Nucleus accumbens (tissue), 56 donors: ENCODE data around the gene KATNAL1.
"Not testable (repeated sequence)": the region's sequence is repeated elsewhere in the genome, so short reads cannot be mapped to it uniquely, and the experiment has no call there.

Experiments
- DNase-seq, 56 donors: peaks; one replicate each; lab custom pipeline; 2025; lab: John Stamatoyannopoulos, UW

Gene KATNAL1

DNA sequence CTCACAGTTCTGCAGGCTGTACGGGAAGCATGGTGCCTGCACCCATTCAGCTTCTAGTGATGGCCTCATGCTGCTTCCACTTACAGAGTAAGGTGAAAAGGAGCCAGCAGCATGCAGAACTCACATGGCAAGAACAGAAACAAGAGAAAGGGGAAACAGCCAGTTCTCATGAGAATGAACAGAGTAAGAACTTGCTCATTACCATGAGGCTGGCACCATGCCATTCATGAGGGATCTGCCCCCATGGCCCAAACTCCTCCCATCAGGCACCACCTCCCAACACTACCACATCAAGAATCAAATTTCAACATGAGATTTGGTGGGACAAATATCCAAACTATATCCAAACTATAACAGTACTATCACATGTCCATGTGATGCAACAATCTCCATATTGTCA is 72.1 kb downstream of the KATNAL1 start:
- DNase-seq, result no peak

DNA sequence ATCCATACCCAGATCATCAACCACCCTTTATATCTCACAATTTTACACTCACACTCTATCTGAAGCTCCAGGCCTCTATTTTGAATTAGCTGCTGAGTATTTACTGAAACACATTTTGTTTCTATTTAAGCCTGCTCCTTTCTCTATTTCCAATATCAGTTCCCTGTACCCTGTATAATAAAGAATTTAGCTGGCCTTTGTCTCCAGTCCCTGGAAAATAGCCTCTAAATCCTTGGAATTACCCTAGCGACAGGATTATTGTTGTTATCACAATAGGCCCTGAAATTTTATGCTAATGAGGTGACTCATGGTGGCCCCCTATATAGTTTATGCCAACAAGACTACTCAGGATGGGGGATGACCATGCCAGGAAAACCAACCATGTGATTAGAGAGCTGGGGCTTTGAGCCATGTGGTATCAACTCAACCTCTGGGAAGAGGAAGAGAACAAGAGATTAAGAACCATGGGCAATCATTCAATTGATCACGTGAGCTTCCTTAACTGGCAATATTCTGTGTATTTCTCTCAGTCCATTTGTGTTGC is 72.7 kb downstream of the KATNAL1 start:
- peak in 1 of 56 donors; percentile 25 for DNase-seq

DNA sequence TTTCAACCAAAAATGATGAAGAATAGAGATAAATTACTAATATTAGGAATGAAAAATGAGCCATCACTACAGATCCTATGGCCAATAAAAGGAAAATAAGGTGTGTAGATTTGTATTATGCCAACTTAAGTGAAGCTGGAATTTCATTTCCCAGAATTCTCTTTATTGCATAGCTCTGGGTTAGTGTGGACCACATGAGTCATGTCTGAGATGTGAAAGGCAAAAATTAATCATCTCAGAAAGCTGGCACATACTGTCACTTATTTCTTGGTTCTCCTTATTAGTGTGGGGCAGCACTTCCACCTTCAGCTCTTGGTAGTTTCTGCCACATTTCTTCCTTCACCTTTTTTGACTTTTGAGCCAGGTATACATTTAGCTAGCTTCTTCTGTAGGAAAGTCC is 82.6 kb downstream of the KATNAL1 start:
- DNase-seq, result no peak

DNA sequence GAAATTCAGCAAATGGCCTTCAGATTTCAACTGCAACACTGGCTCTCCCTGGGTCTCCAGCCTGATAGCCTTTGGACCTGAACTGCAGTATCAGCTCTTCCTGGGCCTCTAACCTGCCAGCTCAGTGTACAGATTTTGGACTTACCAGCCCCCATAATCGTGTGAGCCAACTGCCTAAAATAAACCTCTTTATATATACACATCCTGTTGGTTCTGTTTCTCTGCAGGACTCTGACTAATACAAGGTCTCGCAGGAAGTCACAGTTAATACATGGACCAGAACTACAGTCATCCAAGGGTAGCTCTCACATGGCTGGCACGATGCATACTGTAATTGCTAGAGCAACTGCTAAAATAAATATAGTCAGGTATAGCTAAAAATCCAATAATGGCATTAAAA is 85.1 kb downstream of the KATNAL1 start:
- no peak for DNase-seq

DNA sequence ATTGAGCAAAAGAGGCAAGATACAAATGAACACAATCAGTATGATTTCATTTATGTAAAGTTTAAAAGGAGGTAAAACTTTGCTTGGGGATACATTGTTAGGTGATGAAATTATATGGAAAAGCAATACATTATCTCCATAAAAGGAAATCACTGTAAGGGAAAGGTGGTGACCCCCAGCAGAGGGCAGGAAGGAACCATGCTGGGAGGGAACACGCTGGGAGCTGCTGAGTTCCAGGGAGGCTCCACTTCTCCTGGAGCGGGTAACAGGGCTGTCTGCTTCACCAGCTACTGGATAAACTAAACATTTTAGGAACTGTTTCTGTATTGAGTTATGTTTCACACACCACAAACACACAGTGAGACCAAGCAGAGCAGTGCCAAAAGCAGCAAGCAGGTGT is 91.2 kb downstream of the KATNAL1 start:
- DNase-seq, result no peak

DNA sequence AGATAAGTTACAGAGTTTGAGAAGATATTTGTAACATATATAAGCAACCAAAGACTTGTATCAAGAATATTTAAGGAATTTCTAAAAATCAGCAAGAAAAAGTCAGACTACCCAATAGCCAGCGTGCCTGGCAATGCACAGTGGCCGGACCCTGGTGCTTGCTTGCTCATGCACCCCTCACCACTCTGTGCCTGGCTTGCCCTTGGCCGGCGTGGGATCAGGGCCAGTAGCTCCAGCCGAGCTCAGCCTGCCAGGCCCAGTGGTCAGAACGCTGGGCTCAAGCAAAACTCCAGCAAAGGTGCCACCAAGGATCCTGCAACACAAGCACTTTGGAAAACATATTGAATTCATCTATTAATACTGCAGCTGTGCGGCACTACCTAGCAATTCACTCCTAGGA is 95.1 kb downstream of the KATNAL1 start:
- DNase-seq, result peak in 3 of 56 donors; percentile 4 to 5 (median 4)

DNA sequence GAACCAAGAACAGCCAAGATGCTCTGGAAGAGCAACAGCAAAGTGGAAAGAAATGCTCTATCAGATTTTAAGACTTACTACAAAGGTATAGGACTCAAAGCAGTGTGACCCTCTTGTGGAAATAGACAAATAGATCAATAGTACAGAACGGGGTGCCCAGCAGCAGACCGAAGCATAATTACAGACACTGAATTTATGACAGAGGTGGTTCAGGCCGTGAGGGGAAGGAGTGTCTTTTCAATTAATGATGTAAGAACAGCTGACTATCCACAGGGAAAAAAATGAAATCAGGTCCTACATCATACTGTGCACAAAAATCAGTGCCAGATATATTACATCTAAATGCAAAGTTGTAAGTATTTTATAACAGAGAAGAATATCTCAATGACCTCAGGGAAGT is 95.6 kb downstream of the KATNAL1 start:
- no peak for DNase-seq

DNA sequence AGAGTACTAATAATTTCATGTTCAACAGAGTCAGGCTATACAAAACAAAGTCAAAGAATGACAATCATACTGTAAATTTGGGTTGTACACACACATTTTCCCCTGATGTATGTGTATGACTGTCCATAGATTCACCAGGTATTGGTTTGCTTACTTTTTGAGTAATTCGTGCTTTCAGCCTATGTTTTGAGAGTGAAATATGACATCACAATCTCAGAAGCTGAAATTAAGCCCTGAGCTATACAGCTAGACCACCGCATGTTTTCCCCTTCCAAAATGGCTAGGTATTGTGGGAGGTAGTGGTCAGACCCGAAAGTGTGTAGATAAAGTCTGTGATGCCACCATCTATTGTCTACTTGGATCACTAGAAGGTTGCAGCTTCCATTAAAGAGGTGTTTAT is 102.8 kb downstream of the KATNAL1 start:
- no peak for DNase-seq

DNA sequence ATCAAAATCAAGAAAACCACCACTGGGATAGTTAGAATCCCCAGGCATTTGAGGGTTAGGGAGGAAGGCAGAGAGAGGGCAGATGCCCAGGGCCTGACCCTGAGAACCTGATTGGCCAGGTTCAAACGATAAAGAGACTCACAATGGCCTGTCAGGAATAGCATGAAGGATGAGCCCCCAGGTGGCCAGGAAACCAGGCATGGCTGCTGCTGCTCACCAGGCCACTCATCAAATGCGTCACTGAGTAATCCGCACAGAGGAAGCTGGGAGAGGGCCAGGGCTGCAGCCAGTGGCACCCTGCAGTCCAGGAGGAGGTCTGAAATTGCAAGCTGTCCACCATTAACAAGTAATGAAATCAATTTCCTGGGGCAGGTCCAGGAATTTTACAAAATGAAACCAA is 111.3 kb downstream of the KATNAL1 start:
- DNase-seq, result no peak

DNA sequence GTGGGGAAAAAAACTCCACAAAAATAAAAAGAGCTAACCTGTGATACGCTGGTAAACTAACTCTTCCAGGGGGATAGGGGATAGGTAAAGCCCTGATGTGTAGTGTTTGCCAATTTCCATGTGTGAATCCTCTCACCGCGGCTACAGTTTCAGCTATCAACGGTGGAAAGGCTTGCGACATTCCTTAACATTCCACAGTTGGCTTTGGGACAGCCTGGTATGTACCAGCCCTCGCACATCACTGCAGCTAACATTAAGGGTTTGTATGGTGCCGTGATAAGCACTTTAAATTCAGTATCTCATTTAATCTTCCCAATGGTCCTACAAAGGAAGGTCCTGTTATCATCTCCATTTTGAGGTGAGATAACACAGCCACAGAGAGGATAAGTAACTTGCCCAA is 112.4 kb downstream of the KATNAL1 start:
- no peak for DNase-seq

DNA sequence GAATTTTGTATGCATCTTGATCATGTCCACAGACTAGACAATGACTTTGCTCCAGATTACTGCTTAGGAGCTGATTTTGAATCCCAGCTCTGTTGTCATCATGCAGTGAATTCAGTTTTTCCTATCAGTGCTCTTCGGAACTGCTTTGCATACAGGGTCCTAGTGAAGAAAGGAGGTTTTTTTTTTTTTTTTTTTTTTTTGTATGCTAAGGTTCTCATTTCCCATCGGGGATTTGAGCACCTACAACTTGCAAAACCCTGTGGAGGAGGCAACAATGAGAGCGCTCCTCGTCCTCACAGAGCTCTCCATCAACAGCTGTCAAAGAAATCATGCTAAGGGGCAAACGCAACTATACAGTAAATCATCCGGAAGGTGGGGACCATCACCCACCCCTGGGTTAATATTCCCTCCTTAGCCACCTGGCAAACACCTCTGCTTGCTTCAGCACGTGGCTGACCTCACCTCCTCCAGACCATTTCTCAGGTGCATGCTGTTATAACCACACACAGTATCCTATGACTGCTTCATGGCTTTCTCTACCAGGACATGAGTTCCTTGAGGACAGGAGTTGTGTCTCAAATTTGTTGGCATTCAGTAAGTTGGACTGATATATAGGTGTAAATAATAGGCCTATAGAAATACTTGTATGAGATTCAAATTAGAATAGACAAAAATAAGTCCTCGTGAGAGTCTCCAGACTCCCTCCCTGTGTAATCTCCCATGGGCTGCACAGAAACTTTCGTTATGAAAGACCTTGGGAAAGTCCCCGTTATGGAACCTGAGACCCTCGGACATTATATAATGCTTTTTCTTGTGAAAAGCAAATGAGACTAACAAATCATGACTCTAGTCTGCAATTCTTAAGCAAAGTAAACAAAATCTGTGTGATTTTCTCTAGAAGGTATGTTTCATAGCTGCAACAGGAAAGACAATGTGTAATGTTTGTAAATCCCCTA is 113.8 kb downstream of the KATNAL1 start:
- no peak for DNase-seq

DNA sequence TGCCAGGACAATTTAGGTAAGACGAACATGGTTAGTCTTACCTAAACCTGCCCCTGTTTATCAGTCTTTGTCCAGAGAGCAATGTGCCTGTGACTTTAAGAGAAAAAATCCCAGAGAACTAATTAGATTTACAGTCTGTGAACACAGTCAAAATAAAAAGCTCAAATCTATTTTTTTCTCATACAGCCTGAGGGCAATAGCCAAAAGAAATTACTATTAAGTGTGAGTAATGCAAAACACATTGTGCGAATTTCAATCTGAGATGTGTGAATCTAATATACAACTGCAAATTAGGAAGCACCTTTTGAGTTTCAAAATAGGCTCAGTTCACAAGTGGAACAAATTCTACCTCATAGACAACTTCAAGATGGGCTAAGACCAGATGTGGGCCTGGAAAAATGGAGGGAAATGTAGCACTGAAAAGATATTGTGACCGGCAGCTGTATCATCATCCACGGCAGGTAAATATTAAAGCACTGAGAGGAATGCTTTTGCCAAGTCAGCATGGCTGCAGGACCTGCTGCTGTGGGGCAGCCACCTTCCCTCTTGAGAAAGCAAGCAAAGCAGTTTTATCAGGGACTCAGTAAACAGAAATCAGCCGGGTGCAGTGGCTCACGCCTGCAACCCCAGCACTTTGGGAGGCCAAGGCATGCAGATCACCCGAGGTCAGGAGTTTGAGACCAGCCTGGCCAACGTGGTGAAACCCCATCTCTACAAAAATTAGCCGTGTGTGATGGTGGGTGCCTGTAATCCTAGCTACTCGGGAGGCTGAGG is 114.8 kb downstream of the KATNAL1 start:
- DNase-seq, result no peak

DNA sequence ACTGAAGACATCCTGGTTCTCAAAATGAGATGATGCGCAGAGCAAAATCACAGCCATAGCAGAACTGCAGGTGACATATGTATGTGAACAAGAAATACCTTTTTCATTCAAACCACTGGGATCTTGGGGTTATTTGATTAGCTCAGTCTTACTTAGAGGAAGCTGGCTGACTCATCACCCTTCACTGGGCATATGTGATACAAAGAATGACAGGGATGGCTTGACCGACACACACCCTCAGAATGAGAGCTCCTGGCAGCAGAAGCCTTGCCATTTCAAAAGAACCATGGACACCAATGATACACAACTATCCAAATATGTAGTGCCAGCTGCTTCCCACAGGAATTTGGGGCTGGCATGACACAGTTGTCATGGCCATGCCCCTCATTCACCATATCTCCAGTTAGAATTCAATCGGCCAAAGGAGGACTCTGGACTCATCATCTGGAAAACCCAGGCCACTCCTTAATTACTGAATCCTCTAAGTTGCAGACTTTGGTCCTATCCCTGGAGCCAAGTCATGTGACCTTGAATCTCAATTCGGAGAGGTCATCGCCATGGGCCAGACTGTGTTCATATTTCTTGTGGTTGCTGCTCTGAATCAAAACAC is 115.8 kb downstream of the KATNAL1 start:
- no peak for DNase-seq

DNA sequence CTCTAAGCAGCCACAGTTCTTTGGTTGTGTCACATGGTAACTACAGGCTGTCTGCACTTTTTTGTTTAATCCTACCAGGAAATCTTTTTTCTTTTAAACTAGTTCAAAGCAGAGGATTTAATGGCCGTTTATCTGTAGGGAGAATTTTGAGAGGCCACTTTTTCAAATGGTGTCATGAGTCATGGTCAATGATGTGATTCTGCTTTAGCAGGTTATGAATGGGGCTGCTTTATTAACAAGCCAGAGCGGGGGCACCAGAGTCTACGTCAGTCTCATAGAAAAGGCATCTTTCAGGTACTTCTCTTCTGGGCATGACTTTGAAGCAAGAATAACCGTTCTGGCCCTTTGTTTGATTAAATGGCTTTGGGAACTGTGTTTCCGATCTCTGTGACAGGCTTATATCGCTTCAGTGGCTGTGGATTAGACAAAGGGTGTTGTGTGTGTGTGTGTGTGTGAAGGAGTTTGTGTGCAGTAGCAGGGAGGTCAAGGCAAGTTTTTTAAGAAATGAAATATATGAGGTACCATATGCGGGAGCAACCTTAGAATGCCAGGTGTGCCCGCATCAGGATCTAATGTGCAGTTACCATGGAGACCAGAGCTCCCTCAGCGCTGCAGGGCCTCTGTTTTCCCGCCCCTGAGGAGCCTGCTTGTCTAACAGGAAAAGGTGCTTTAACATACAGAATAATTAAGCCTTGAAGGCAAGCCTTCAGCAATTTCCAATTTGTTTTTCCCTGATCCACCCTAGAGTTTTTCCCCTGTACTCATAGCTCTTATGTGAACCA is 120.5 kb downstream of the KATNAL1 start:
- peak in 18 of 56 donors; percentile 8 to 71 (median 24) for DNase-seq

DNA sequence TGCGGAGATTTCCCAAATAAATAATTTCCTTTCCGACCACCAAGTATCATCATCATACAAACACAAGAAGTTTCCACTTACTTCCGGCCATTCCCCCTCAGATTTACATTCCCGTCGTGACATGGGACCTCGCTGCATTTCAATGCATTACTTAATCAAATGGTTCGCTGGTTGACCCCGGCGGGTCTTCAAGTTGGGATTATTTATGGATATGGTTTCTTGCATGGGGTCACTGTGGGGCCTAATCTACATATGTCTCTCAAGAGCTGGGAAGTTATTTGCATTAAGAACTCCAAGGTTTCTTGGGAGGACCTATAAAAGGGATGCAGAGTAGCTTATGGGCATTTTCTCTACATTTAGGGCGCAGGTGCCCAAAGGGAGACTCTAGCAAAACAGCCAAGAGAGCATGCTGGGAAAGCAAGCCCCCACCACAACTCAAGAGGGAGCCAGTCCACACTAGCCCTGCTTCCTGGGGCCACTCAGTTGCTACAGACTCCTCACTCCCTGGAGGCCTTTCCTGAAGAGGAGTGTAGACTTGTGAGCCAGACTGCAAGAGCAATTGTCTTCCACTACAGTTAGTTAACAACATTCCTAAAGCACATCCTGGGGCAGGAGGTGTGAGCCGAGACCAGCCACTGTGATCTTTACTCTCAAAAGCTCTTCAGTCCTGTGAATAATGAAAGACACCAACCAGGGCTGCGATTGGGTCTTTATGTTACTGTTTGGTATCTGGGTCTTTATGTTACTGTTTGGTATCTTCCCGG is 125.3 kb downstream of the KATNAL1 start:
- DNase-seq, result no peak

DNA sequence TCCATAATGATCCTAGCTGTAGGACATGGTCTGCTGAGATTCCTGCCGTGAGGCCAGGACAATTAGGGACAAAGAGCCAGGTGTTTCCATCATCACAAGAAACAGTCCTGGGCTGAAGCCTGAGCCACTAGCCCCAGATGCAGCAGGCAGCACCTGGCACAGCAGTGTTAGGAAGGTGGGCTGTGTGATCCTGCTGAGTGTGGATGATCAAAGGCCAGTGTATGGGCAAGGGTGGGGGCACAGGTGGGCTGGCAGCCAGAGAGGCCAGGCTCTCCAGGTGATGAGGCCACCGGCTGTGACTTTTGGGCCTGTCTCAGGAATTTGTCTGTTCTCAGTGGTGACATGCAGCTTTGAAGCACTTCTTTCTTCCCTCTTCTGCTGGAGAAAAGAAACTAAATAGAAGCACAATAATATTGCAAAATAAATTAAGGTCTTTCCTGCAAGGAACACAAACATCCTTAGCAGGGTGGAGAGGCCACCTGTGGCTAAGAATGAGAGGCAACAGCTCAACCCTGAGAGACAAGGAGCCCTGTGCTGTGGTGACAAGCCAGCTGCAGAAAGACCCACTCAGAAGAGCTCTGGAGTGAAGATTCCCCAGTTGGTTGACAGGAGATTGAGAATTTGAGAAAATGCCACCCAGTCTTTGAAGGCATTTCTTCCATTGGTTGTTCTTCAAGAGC is 127.6 kb downstream of the KATNAL1 start:
- DNase-seq, result no peak

DNA sequence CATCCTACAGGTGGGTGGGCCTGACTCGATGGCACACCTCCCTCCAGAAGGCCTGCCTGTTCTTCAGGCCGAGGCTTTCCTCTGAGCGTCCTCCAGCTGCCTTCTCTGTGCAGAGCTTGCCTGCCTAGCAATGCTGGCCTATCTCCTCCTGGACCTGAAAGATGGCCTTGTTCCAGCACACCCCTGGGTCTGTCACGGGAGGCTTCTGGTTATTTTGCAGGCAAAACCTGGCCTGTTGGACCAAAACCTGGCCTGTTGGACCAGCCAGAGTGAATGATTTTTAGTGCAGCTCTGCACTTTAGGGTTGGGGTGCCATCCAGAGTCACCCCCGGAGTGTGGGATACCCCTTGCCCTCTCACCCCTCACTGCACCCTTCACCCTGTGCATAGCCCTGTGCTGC is 128.4 kb downstream of the KATNAL1 start:
- no peak for DNase-seq

DNA sequence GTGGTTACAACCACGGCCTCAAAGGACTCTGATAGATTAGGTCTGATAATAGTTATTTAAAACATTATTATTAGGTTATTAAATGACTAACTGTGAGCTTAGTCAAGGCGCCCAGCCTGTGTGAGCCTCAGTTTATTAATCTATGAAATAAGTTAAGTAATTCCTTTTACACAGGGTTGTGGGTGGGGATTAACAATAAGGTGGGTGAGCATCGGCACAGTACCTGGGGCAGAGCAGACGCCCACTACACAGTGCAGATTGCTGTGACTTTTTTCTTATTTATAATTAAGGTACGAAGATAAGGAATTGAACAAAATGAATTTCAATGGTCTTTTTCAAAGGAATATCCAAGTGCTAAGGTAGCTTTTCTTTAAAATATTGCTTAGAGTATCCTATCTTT is 132.2 kb downstream of the KATNAL1 start:
- peak in 6 of 56 donors; percentile 9 to 35 (median 31) for DNase-seq

DNA sequence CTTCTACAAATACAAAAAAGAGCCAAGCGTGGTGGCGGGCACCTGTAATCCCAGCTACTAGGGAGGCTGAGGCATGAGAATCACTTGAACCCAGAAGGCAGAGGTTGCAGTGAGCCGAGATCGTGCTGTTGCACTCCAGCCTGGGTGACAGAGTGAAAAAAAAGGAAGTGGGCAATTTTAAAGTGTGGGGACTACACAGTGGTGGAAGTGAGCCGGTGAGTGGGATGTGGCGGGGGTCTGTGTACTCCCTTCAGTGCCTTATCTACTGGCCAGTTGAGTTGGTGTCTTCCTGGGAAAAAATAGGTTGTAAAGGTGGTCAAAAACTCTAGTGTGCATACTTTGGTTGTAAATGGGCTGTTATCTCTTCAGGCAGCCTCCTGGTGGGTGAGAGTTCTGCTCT is 133.1 kb downstream of the KATNAL1 start:
- DNase-seq, result not testable (repeated sequence)
